Hepatocyte (in vitro differentiated cells): ENCODE measurements around the gene TTC9B.

Experiments used
- CTCF ChIP-seq: fragments of 200-600 bp; sonication (generic); IDR thresholded peaks from 2 replicates; pipeline ENCODE4 v1.5.1; 2016; ENCODE audit warnings: antibody characterized with exemption, mild to moderate bottlenecking; ENCODE audit not compliant: poor library complexity
- EZH2 ChIP-seq: fragments of 200-600 bp; sonication (generic); IDR thresholded peaks from 2 replicates; pipeline ENCODE4 v1.6.1; 2016; ENCODE audit warnings: antibody characterized with exemption, mild to moderate bottlenecking, borderline replicate concordance
- EZH2phosphoT487 ChIP-seq: fragments of 200-600 bp; sonication (generic); IDR thresholded peaks from one replicate; pipeline ENCODE4 v1.6.1; 2018; ENCODE audit warnings: antibody characterized with exemption, mild to moderate bottlenecking, low read depth, moderate library complexity; ENCODE audit not compliant: unreplicated experiment, severe bottlenecking

DNA sequence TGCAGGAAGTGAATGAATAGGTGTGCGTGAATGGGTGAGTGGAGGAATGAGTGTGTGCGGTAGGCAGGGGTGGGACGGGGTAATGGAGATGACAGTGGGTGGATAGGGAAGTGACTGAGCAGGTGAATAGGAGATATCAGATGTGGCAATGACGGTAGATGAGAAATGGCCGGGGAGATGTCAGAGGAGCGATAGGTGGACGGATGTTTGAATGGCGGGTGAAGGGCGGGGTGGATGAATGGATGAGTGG is 1.5 kb downstream of the TTC9B start:
- TF ChIP-seq CTCF (no peak), EZH2phosphoT487 (no peak), EZH2 (no peak)
